Upper lobe of left lung (tissue), 4 donors: ENCODE data around the gene ZW10.

ENCODE experiments used
- POLR2A ChIP-seq, 4 donors: fragments of 450-650 bp; IDR thresholded peaks; one replicate each; pipeline ENCODE4 v1.5.1; 2016 to 2017; ENCODE audit warnings: antibody characterized with exemption in 4 of 4, mild to moderate bottlenecking in 2 of 4
- TF ChIP-seq, protein P1 (sequence below), 6 experiments: fragments of 450-650 bp in 4 of 6; fragments of 200-600 bp in 2 of 6; sonication (generic) in 2 of 6; IDR thresholded peaks; one replicate each; pipeline ENCODE4 v1.5.1; 2016 to 2019; ENCODE audit warnings: antibody characterized with exemption in 6 of 6

DNA sequence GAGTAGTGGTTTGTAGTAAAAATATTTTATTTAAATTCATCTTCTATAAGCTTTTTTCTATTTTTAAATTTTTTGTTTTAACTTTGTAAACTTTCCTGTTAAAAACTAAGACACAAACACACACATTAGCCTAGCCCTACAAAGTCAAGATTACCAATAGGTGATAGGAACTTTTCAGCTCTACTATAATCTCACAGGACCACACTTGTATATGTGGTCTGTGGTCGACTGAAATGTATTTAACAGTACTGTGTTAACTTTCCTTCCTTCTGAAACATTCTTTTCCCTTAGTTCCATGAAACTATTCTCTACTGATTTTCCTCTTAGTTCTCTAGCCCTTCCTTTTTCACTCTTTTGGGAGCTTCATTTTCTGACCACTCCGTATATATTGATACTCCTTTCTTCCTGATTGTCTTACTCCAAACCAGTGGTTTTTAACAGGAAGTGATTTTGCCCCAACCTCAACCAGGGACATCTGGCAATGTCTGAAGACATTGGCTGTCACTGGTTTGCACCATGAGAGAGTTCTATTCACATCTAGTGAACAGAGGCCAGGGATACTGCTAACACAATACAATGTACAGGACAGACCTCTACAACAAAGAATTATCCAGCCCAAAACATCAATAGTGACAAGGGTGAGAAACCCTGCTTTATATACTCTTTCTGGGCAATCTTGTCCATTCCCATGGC is 8.8 kb downstream of the ZW10 start:
- TF ChIP-seq POLR2A (IDR thresholded peaks at IDR 0.05), result no peak
- TF ChIP-seq, protein P1, sequence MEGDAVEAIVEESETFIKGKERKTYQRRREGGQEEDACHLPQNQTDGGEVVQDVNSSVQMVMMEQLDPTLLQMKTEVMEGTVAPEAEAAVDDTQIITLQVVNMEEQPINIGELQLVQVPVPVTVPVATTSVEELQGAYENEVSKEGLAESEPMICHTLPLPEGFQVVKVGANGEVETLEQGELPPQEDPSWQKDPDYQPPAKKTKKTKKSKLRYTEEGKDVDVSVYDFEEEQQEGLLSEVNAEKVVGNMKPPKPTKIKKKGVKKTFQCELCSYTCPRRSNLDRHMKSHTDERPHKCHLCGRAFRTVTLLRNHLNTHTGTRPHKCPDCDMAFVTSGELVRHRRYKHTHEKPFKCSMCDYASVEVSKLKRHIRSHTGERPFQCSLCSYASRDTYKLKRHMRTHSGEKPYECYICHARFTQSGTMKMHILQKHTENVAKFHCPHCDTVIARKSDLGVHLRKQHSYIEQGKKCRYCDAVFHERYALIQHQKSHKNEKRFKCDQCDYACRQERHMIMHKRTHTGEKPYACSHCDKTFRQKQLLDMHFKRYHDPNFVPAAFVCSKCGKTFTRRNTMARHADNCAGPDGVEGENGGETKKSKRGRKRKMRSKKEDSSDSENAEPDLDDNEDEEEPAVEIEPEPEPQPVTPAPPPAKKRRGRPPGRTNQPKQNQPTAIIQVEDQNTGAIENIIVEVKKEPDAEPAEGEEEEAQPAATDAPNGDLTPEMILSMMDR (IDR thresholded peaks at IDR 0.05), result no peak
